H1 (cell line): Measurements from ENCODE around the gene NR1H3. TPM values are rescaled to one million over a fixed set of nuclear protein-coding genes. Genes with fewer than 3 reads are reported as not detected.

Experiments
- CBX8 ChIP-seq: fragments of 300-800, 300-1000 bp; sonication (generic); IDR thresholded peaks from 2 replicates; pipeline ENCODE4 v1.7.1; 2016; ENCODE audit warnings: low read depth, low read length, borderline replicate concordance
- CHD2 ChIP-seq: IDR thresholded peaks from 2 replicates; pipeline ENCODE4 v1.6.1; 2012; ENCODE audit warnings: low read length, improper control_type of control experiment
- RBBP5 ChIP-seq: IDR thresholded peaks from 2 replicates; pipeline ENCODE4 v1.7.1; 2012; ENCODE audit warnings: low read depth, mild to moderate bottlenecking, inconsistent platforms, low read length, moderate library complexity, borderline replicate concordance
- SUZ12 ChIP-seq: fragments of 200-600 bp; sonication (generic); IDR thresholded peaks from 2 replicates; pipeline ENCODE4 v1.6.1; 2012; ENCODE audit warnings: mild to moderate bottlenecking, inconsistent platforms, low read length, moderate library complexity, mixed read lengths
- TAF7 ChIP-seq: optimal IDR thresholded peaks from 2 replicates; pipeline ENCODE3; 2011; ENCODE audit warnings: low read depth, mild to moderate bottlenecking, inconsistent platforms, low read length, moderate library complexity, borderline replicate concordance
- polyA plus RNA-seq, 7 experiments: library from polyadenylated mRNA; depleted of rRNA in 3 of 7; stranded (reverse) in 5 of 7; unstranded in 2 of 7; fragments of >200 nt in 5 of 7; fragments of 200-250 nt in 2 of 7; gene quantifications; 1 replicate in 5 of 7; 2 replicates in 1 of 7; 4 replicates in 1 of 7; pipeline versions ENCODE4 v1.2.1 to v1.2.3, GENCODE V29; 2011 to 2013; ENCODE audit warnings: missing spikeins in 2 of 7, mixed read lengths in 2 of 7
- total RNA-seq: library from RNA; stranded (reverse); fragmentation: NEBNext Ultra II Directional; extraction: Animal tissue kit (Norgen Biotek cat#: 25700); gene quantifications from 2 replicates; pipeline ENCODE4 v1.2.1, GENCODE V29; 2021

The NR1H3 gene
- total and polyA plus RNA-seq, 2 of the 8 experiments (the other 6 are each of a cell fraction or from before 2014, with no cell fraction given) = 19.9 to 42.1 TPM

DNA sequence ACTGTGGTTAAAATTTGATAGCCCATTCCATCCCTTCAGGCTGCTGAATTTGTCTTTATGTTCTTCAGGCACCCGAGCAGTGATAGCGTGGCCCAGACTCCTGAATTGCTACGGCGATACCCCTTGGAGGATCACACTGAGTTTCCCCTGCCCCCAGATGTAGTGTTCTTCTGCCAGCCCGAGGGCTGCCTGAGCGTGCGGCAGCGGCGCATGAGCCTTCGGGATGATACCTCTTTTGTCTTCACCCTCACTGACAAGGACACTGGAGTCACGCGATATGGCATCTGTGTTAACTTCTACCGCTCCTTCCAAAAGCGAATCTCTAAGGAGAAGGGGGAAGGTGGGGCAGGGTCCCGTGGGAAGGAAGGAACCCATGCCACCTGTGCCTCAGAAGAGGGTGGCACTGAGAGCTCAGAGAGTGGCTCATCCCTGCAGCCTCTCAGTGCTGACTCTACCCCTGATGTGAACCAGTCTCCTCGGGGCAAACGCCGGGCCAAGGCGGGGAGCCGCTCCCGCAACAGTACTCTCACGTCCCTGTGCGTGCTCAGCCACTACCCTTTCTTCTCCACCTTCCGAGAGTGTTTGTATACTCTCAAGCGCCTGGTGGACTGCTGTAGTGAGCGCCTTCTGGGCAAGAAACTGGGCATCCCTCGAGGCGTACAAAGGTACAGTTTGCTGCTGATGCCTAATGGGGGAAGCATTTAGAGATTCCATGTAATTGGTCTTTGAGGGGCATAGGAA is 16.9 kb downstream of the NR1H3 start (continued):
- TF ChIP-seq SUZ12 (no peak), TAF7 (no peak), CBX8 (no peak), RBBP5 (no peak), CHD2 (no peak)
- TF ChIP-seq, all 59 proteins: peak for 0
